ENCODE measurements around the gene C16orf78.

C16orf78 gene

GRCh38 chr16:49441366-49441780, 67.8 kb downstream of the C16orf78 start:
- Histone ChIP-seq H3K27me3 (replicated peaks) (peaks cover 2% of the 10 kb centered on the region), H3K4me3 (ENCODE audit: low read depth, low read length) (no peak overlapping the region), H3K36me3 (replicated peaks) (no peaks in the 10 kb centered on the region), H3K27ac (no peak overlapping the region)
- in situ Hi-C loops (cut with HindIII; ENCODE audit: low pct_ligation_motif_present, low sequenced_read_pairs), result no loop called here
- TF ChIP-seq CTCF (IDR thresholded peaks at IDR 0.05; ENCODE audit: low read depth, low read length, missing control alignments), result peak; percentile 10
- no peak for DNase-seq

GRCh38 chr16:49442805-49443204, 69.2 kb downstream of the C16orf78 start:
- TF ChIP-seq CTCF (IDR thresholded peaks at IDR 0.05; ENCODE audit: low read depth, low read length, missing control alignments), result no peak
- in situ Hi-C loops (cut with HindIII; ENCODE audit: low pct_ligation_motif_present, low sequenced_read_pairs), result no loop called here
- Histone ChIP-seq H3K4me3 (ENCODE audit: low read depth, low read length) (no peak overlapping the region), H3K36me3 (replicated peaks) (no peaks in the 10 kb centered on the region), H3K27ac (no peak overlapping the region), H3K27me3 (replicated peaks) (peaks cover 2% of the 10 kb centered on the region)
- DNase-seq, result no peak

- no peaks in the 10 kb centered on the region for H3K36me3 ChIP-seq (replicated peaks)
- H3K4me3 ChIP-seq (ENCODE audit: low read depth, low read length), result no peak overlapping the region
- no peak overlapping the region for H3K27ac ChIP-seq
- peaks cover 2% of the 10 kb centered on the region for H3K27me3 ChIP-seq (replicated peaks)
- no peak for DNase-seq
- no peak for TF ChIP-seq CTCF (IDR thresholded peaks at IDR 0.05; ENCODE audit: low read depth, low read length, missing control alignments)
- in situ Hi-C loops (cut with HindIII; ENCODE audit: low pct_ligation_motif_present, low sequenced_read_pairs), result no loop called here
These were observed 70.0 kb downstream of the C16orf78 start for GRCh38 chr16:49443576-49443975.

- no peaks in the 10 kb centered on the region for H3K36me3 ChIP-seq (replicated peaks)
- TF ChIP-seq CTCF (IDR thresholded peaks at IDR 0.05; ENCODE audit: low read depth, low read length, missing control alignments), result no peak
- in situ Hi-C loops (cut with HindIII; ENCODE audit: low pct_ligation_motif_present, low sequenced_read_pairs), result no loop called here
- DNase-seq, result no peak
- H3K4me3 ChIP-seq (ENCODE audit: low read depth, low read length), result no peak overlapping the region
- H3K27ac ChIP-seq, result no peak overlapping the region
- no peaks in the 10 kb centered on the region for H3K27me3 ChIP-seq (replicated peaks)
These were observed 73.2 kb downstream of the C16orf78 start for GRCh38 chr16:49446805-49447204.

Data from brain microvascular endothelial cell (primary cell).